ENCODE data around the gene DIS3L2.

DIS3L2 gene

GRCh38 chr2:232190796-232191195, 229.3 kb downstream of the DIS3L2 start:
- no peak for DNase-seq (ENCODE audit: low spot score)
- in situ Hi-C loops (cut with MboI; ENCODE audit: low pct_unique_long_range_greater_than_20kb, low sequenced_read_pairs, unreplicated experiment) = no loop called here
- TF ChIP-seq CTCF (IDR thresholded peaks at IDR 0.05; ENCODE audit: extremely low read depth, insufficient read depth, missing control alignments) = no peak

GRCh38 chr2:232195487-232195886, 234.0 kb downstream of the DIS3L2 start:
- in situ Hi-C loops (cut with MboI; ENCODE audit: low pct_unique_long_range_greater_than_20kb, low sequenced_read_pairs, unreplicated experiment) = no loop called here
- TF ChIP-seq CTCF (IDR thresholded peaks at IDR 0.05; ENCODE audit: extremely low read depth, insufficient read depth, missing control alignments) = no peak
- DNase-seq (ENCODE audit: low spot score) = no peak

- in situ Hi-C loops (cut with MboI; ENCODE audit: low pct_unique_long_range_greater_than_20kb, low sequenced_read_pairs, unreplicated experiment) = no loop called here
- DNase-seq (ENCODE audit: low spot score) = no peak
- TF ChIP-seq CTCF (IDR thresholded peaks at IDR 0.05; ENCODE audit: extremely low read depth, insufficient read depth, missing control alignments) = no peak
These were observed 235.3 kb downstream of the DIS3L2 start for GRCh38 chr2:232196802-232197201.

- in situ Hi-C loops (cut with MboI; ENCODE audit: low pct_unique_long_range_greater_than_20kb, low sequenced_read_pairs, unreplicated experiment) = no loop called here
- no peak for DNase-seq (ENCODE audit: low spot score)
- no peak for TF ChIP-seq CTCF (IDR thresholded peaks at IDR 0.05; ENCODE audit: extremely low read depth, insufficient read depth, missing control alignments)
These were observed 238.7 kb downstream of the DIS3L2 start for GRCh38 chr2:232200195-232200594.

GRCh38 chr2:232203166-232203891, 241.8 kb downstream of the DIS3L2 start:
- in situ Hi-C loops (cut with MboI; ENCODE audit: low pct_unique_long_range_greater_than_20kb, low sequenced_read_pairs, unreplicated experiment) = no loop called here
- no peak for TF ChIP-seq CTCF (IDR thresholded peaks at IDR 0.05; ENCODE audit: extremely low read depth, insufficient read depth, missing control alignments)
- no peak for DNase-seq (ENCODE audit: low spot score)

- no peak for TF ChIP-seq CTCF (IDR thresholded peaks at IDR 0.05; ENCODE audit: extremely low read depth, insufficient read depth, missing control alignments)
- in situ Hi-C loops (cut with MboI; ENCODE audit: low pct_unique_long_range_greater_than_20kb, low sequenced_read_pairs, unreplicated experiment) = no loop called here
- no peak for DNase-seq (ENCODE audit: low spot score)
These were observed 242.4 kb downstream of the DIS3L2 start for GRCh38 chr2:232203936-232204335.

Data from GM13977 (cell line).